Measurements from ENCODE around the gene SBK3. TPM values are rescaled to one million over a fixed set of nuclear protein-coding genes. Genes with fewer than 3 reads are reported as not detected.

The SBK3 gene, protein sequence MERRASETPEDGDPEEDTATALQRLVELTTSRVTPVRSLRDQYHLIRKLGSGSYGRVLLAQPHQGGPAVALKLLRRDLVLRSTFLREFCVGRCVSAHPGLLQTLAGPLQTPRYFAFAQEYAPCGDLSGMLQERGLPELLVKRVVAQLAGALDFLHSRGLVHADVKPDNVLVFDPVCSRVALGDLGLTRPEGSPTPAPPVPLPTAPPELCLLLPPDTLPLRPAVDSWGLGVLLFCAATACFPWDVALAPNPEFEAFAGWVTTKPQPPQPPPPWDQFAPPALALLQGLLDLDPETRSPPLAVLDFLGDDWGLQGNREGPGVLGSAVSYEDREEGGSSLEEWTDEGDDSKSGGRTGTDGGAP
- total RNA-seq (ENCODE audit: unreplicated experiment): 3.6 TPM
- long read RNA-seq: 0 reads

DNA sequence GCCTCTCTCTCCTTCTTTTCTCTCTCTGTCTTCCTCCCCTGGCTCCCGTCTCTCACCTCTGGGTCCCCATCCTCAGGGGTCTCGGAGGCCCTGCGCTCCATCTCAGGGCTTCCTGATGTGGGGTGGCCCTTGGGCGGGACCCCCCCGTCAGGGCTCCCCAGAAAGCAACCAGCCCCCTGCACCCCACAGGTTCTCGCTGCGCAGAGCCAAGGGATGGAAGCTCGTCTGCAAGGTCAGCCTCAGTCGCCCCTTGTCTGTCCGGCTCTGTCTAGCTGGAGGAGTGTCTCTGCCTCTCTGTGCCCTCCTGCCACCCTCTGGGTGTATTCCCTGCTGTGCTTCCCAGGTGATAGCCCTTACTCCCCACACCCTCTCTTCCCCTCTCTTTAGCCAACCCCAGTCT is at the start of gene SBK3:
Gene SBK3 (minus strand): TSS at position 101 of the 400 bp plus-strand sequence. CDS start 0 bp downstream, at position 101.
- H3K27ac Mint-ChIP-seq (ENCODE audit: unreplicated experiment): peak within 1 kb of the TSS; percentile 63
- H3K4me1 Mint-ChIP-seq (ENCODE audit: unreplicated experiment): peaks cover 19% of the 10 kb centered on the region
- peak within 1 kb of the TSS; percentile 47 for H3K4me3 Mint-ChIP-seq (ENCODE audit: unreplicated experiment)
- DNase-seq (ENCODE audit: low spot score): no peak
- H3K9me3 Mint-ChIP-seq (ENCODE audit: unreplicated experiment): no peaks in the 10 kb centered on the region
- peaks cover 11% of the 10 kb centered on the region for H3K36me3 Mint-ChIP-seq (ENCODE audit: low read depth, unreplicated experiment)
- H3K27me3 Mint-ChIP-seq (ENCODE audit: unreplicated experiment): peaks cover 8% of the 10 kb centered on the region
- no peak for TF ChIP-seq CTCF (IDR thresholded peaks at IDR 0.05; ENCODE audit: unreplicated experiment)

GRCh38 chr19:55593096-55593772 is 47.9 kb upstream of the SBK3 start:
- peak overlapping the region; percentile 77 for H3K4me3 Mint-ChIP-seq (ENCODE audit: unreplicated experiment)
- no peak overlapping the region for H3K27ac Mint-ChIP-seq (ENCODE audit: unreplicated experiment)

DNA sequence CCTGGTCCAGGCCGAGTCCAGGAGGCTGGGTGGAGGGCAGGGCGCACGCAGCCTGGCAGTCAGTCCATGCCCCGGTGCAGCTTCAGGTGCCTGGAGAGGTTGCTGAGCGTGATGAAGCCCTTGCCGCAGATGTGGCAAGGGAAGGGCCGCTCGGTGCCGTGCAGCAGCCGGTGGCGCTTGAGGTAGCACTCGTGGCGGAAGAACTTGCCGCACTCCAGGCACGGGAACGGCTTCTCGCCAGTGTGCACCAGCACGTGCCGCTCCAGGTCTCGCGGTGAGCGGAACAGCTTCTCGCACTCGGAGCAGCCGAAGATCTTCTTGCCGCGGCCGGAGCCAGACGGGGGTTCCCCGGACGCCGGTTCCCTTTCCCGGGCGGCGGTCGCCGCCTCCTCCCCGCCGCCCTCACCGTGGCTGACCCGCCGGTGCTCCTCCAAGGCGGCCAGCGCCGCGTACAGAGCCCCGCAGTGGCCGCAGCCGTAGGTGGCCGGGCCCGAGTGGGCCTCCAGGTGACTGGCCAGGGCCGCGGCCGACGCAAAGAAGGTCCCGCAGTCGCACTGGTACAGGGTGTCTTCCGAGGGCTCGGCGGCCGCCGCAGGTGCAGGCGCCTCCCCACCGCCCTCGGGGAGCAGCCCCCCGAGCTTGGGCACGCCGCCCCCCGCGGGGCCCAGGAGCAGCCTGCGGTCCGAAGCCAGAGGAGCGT is 47.2 kb upstream of the SBK3 start:
- Mint-ChIP-seq H3K4me1 (ENCODE audit: unreplicated experiment) (peaks cover 3% of the 10 kb centered on the region), H3K36me3 (ENCODE audit: low read depth, unreplicated experiment) (peaks cover 35% of the 10 kb centered on the region), H3K9me3 (ENCODE audit: unreplicated experiment) (no peaks in the 10 kb centered on the region), H3K27me3 (ENCODE audit: unreplicated experiment) (peaks cover 7% of the 10 kb centered on the region), H3K4me3 (ENCODE audit: unreplicated experiment) (no peak overlapping the region), H3K27ac (ENCODE audit: unreplicated experiment) (no peak overlapping the region)
- TF ChIP-seq CTCF (IDR thresholded peaks at IDR 0.05; ENCODE audit: unreplicated experiment): no peak
- no peak for DNase-seq (ENCODE audit: low spot score)

More at GRCh38 chr19:55593096-55593772, 47.9 kb upstream of the SBK3 start:
- peaks cover 3% of the 10 kb centered on the region for H3K4me1 Mint-ChIP-seq (ENCODE audit: unreplicated experiment)
- H3K9me3 Mint-ChIP-seq (ENCODE audit: unreplicated experiment): no peaks in the 10 kb centered on the region
- peaks cover 7% of the 10 kb centered on the region for H3K27me3 Mint-ChIP-seq (ENCODE audit: unreplicated experiment)
- no peak for DNase-seq (ENCODE audit: low spot score)
- H3K36me3 Mint-ChIP-seq (ENCODE audit: low read depth, unreplicated experiment): peaks cover 35% of the 10 kb centered on the region
- no peak for TF ChIP-seq CTCF (IDR thresholded peaks at IDR 0.05; ENCODE audit: unreplicated experiment)

GRCh38 chr19:55591555-55591954 is 46.2 kb upstream of the SBK3 start:
- peaks cover 28% of the 10 kb centered on the region for H3K36me3 Mint-ChIP-seq (ENCODE audit: low read depth, unreplicated experiment)
- DNase-seq (ENCODE audit: low spot score): no peak
- TF ChIP-seq CTCF (IDR thresholded peaks at IDR 0.05; ENCODE audit: unreplicated experiment): no peak
- peak overlapping the region; percentile 71 for H3K27ac Mint-ChIP-seq (ENCODE audit: unreplicated experiment)
- peaks cover 11% of the 10 kb centered on the region for H3K4me1 Mint-ChIP-seq (ENCODE audit: unreplicated experiment)
- H3K27me3 Mint-ChIP-seq (ENCODE audit: unreplicated experiment): peaks cover 9% of the 10 kb centered on the region
- H3K9me3 Mint-ChIP-seq (ENCODE audit: unreplicated experiment): no peaks in the 10 kb centered on the region
- peak overlapping the region; percentile 72 for H3K4me3 Mint-ChIP-seq (ENCODE audit: unreplicated experiment)
